ENCODE results near the gene SOS1.

DNA sequence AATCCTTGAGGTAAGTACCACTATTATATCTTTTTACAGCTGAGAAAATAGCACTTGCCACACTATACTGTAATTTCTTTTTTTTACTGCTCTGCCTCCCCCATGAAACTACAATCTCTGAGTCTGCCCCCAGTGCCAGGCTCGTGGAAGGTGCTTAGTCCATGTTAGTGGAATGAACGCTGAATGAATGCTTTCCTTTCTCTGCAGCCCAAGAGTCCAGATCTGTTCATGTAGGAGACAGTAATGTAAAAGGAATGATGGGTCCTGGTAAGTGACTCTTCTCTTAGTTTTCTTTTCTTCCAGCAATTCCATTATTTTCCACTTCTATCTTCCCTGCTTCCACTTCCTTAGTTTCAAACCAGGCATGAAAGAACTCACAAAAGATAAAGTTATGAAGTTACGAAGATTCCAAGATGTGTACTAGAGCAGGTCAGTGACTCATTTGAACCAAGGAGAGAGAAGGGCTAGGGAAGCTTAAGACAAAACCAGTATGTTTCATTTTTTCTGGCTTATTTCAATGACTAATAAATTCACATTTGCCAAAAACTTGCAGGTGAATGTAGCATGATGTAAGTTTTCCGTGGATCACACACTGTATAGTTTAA, 185.2 kb downstream of the SOS1 start:
- TF ChIP-seq RELA (CRISPR knock-in tag; IDR thresholded peaks at IDR 0.05; ENCODE audit: borderline replicate concordance): no peak
- TF ChIP-seq, protein P1, sequence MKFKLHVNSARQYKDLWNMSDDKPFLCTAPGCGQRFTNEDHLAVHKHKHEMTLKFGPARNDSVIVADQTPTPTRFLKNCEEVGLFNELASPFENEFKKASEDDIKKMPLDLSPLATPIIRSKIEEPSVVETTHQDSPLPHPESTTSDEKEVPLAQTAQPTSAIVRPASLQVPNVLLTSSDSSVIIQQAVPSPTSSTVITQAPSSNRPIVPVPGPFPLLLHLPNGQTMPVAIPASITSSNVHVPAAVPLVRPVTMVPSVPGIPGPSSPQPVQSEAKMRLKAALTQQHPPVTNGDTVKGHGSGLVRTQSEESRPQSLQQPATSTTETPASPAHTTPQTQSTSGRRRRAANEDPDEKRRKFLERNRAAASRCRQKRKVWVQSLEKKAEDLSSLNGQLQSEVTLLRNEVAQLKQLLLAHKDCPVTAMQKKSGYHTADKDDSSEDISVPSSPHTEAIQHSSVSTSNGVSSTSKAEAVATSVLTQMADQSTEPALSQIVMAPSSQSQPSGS (CRISPR knock-in tag; IDR thresholded peaks at IDR 0.05; ENCODE audit: borderline replicate concordance, low read depth): no peak
- TF ChIP-seq, protein P2, sequence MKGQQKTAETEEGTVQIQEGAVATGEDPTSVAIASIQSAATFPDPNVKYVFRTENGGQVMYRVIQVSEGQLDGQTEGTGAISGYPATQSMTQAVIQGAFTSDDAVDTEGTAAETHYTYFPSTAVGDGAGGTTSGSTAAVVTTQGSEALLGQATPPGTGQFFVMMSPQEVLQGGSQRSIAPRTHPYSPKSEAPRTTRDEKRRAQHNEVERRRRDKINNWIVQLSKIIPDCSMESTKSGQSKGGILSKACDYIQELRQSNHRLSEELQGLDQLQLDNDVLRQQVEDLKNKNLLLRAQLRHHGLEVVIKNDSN (CRISPR knock-in tag; IDR thresholded peaks at IDR 0.05): no peak

Measured in WTC11 (cell line).